CD4-positive, alpha-beta memory T cell (primary cell): Measurements from ENCODE around the gene SETBP1. TPM values are rescaled to one million over a fixed set of nuclear protein-coding genes. Genes with fewer than 3 reads are reported as not detected.

Experiments used
- CTCF ChIA-PET: fragments of 350-600 bp; sonication (Branson Sonifier 250); formaldehyde crosslinking; loops from one replicate; lab custom pipeline; 2021; ENCODE audit warnings: inconsistent platforms; ENCODE audit not compliant: partially characterized antibody; lab: Charles Lee
- POLR2A ChIA-PET: fragments of 350-600 bp; sonication (Branson Sonifier 250); formaldehyde crosslinking; loops from one replicate; lab custom pipeline; 2021; ENCODE audit not compliant: partially characterized antibody; lab: Charles Lee
- DNase-seq, 5 donors: peaks; one replicate each; pipeline versions ENCODE4 v3.0.0 to v3.0.0-alpha.2; 2020 to 2022; ENCODE audit warnings: mixed read lengths in 1 of 5
- H3K27ac ChIP-seq: one replicate; pipeline ENCODE4 v1.7.0; 2013; ENCODE audit warnings: low read depth, low read length
- H3K27me3 ChIP-seq: 2 replicates; pipeline ENCODE4 v1.7.0; 2013; ENCODE audit warnings: mild to moderate bottlenecking, low read length, moderate library complexity; ENCODE audit not compliant: insufficient read depth
- H3K36me3 ChIP-seq: 2 replicates; pipeline ENCODE4 v1.7.0; 2013; ENCODE audit warnings: mild to moderate bottlenecking, low read length, moderate library complexity; ENCODE audit not compliant: insufficient read depth
- H3K4me1 ChIP-seq: 2 replicates; pipeline ENCODE4 v1.7.0; 2013; ENCODE audit warnings: mild to moderate bottlenecking, low read length, moderate library complexity; ENCODE audit not compliant: insufficient read depth
- H3K4me3 ChIP-seq, 2 donors: one replicate each; pipeline ENCODE4 v1.7.0; 2013; ENCODE audit warnings: low read length in 2 of 2, mild to moderate bottlenecking in 1 of 2
- H3K9me3 ChIP-seq, 2 donors: one replicate each; pipeline ENCODE4 v1.7.0; 2013; ENCODE audit warnings: low read length in 2 of 2, control low read depth in 1 of 2; ENCODE audit not compliant: control insufficient read depth in 1 of 2
- H3K27ac Mint-ChIP-seq, 7 donors: one replicate each; pipeline ENCODE4 v1.8.0; 2020 to 2021; ENCODE audit warnings: mixed read lengths in 7 of 7, mild to moderate bottlenecking in 6 of 7, inconsistent platforms in 3 of 7, moderate library complexity in 3 of 7
- H3K27me3 Mint-ChIP-seq, 2 donors: one replicate each; pipeline ENCODE4 v1.8.0; 2020 to 2021; ENCODE audit warnings: mixed read lengths in 2 of 2
- H3K36me3 Mint-ChIP-seq, 2 donors: one replicate each; pipeline ENCODE4 v1.8.0; 2020 to 2021; ENCODE audit warnings: mixed read lengths in 2 of 2, inconsistent platforms in 1 of 2, mild to moderate bottlenecking in 1 of 2
- H3K4me1 Mint-ChIP-seq, 4 donors: one replicate each; pipeline ENCODE4 v1.8.0; 2020 to 2021; ENCODE audit warnings: mixed read lengths in 4 of 4, mild to moderate bottlenecking in 1 of 4
- H3K4me3 Mint-ChIP-seq, 8 donors: one replicate each; pipeline ENCODE4 v1.8.0; 2020 to 2021; ENCODE audit warnings: mixed read lengths in 8 of 8, mild to moderate bottlenecking in 7 of 8, moderate library complexity in 6 of 8, inconsistent platforms in 3 of 8
- H3K9me3 Mint-ChIP-seq, 8 donors: one replicate each; pipeline ENCODE4 v1.8.0; 2020 to 2021; ENCODE audit warnings: mixed read lengths in 8 of 8, mild to moderate bottlenecking in 5 of 8, inconsistent platforms in 3 of 8, moderate library complexity in 1 of 8
- intact Hi-C: fragments of 100-400 bp; cut with micrococcal nuclease; formaldehyde crosslinking; loops from one replicate; pipeline ENCODE4 v1.15.1; 2023
- polyA plus RNA-seq, 2 donors: library from polyadenylated mRNA; unstranded; fragments of 300-500 nt; fragmentation: Illumina TruSeq; gene quantifications; one replicate each; pipeline ENCODE4 v1.2.3, GENCODE V29; 2021
- total RNA-seq, 2 experiments: library from RNA; stranded (reverse); gene quantifications; one replicate each; pipeline ENCODE4 v1.2.3, GENCODE V29; 2021

Gene SETBP1
- total and polyA plus RNA-seq, 4 experiments from 2014 or later = 0.03 to 0.21 (median 0.09) TPM; not detected in 1

DNA sequence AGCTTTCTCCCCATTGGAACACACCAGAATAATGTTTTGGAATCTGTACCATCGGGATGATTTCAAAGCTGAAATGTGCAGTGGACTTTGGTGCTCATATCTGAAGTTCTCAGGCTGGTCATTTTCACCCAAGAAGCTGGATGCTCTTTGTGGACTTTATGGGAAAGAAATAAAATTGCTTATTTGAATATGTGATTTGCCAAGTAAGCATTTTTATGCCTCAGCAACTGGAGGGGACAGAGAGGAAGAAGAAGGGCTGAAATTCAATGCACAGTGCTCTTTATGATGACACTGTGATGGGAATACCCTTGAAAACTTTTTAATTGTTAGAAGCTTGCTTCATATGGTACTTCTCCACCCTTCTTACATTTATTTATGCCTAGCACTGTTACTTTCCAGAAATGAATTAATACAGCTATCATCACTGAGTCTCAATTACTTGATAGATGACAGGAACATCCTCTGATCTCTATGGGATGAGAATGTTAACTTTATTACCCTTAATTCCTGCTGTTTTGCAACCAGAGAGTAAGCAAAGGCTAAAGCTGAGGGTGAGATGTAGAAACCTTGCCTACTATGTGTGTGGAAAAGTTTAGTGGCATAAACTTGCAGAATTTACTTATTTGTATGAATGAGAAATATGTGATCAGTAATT is 23.6 kb downstream of the SETBP1 start:
- POLR2A ChIA-PET = no interaction called here
- H3K27ac ChIP-seq = no peak overlapping the region
- intact Hi-C loops = no loop called here
- H3K9me3 Mint-ChIP-seq = no peaks in the 10 kb centered on the region
- no peaks in the 10 kb centered on the region for H3K9me3 ChIP-seq
- no peak for DNase-seq
- H3K27me3 ChIP-seq = no peaks in the 10 kb centered on the region
- no peaks in the 10 kb centered on the region for H3K36me3 ChIP-seq
- H3K4me3 Mint-ChIP-seq = no peak overlapping the region
- no peaks in the 10 kb centered on the region for H3K4me1 ChIP-seq
- H3K4me1 Mint-ChIP-seq = no peaks in the 10 kb centered on the region
- H3K27me3 Mint-ChIP-seq = peaks cover 3% of the 10 kb centered on the region in 2 donors
- no peak overlapping the region for H3K27ac Mint-ChIP-seq
- H3K4me3 ChIP-seq = no peak overlapping the region
- CTCF ChIA-PET = interaction anchor here (0.6 to 1.0 kb wide), 2 partner anchors 20 to 58 kb away, joined by 3 read pairs; no protein-coding TSS in a partner anchor
- H3K36me3 Mint-ChIP-seq = no peaks in the 10 kb centered on the region

DNA sequence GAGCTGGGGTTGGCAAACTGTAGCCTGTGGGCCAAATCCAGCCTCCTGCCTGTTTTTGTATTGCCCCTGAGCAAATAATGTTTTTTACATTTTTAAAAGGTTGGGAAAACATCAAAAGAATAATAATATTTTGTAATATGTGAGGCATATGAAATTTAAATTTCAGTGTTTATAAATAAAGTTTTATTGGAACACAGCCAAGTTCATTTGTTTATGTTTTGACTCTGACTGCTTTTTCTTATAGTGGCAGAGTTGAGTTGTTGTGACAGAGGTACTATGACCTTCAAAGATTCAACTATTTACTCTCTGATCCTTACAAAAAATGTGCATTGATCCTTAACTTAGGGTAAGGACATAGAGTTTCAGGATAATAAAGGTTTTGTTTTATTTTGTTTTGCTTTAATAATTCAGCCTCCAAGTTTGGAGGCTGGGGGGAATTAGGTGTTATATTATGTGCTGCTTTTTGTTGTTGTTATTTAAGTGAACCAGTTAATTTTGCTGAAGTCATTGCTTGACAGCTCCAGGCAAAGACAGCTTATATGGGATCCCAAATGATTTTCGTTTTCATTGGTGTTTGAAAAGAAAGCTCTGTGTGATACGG is 24.5 kb downstream of the SETBP1 start:
- no peak overlapping the region for H3K4me3 Mint-ChIP-seq
- no peaks in the 10 kb centered on the region for H3K36me3 Mint-ChIP-seq

DNA sequence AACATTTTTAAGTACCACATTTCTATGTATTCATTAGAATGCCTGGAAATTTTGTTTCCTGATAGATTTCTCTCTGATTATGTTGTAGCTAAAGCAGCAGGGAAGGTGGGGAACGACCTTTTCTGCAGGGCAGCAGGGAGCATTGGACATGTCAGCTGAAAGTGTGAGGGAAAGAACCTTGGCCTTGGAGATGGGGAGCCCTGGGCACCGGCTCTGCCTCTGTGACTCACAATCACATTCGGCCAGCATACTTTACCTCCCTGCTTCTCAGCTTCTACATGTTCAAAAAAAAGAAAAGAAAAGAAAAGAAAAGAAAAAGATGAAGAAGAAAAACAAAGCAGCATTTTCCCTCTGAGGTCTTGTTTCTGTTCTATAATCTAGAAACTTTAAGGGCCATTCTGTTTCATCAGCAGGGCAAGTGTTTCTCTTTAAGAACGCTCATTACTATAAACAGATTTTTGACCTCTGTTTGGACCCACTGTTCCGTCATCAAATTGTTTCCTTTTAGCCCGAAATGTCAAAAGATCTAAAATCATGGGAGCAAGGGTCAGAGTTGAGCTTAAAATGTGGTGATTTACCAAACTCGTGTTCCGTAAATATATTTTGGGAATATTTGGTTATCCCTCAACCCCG is 27.9 kb downstream of the SETBP1 start:
- Mint-ChIP-seq H3K9me3 (no peaks in the 10 kb centered on the region), H3K4me3 (no peak overlapping the region), H3K27ac (no peak overlapping the region), H3K36me3 (no peaks in the 10 kb centered on the region), H3K4me1 (peaks cover 0 to 6% (median 4%) of the 10 kb centered on the region in 4 donors), H3K27me3 (peaks cover 4 to 5% of the 10 kb centered on the region in 2 donors)
- H3K36me3 ChIP-seq = no peaks in the 10 kb centered on the region
- CTCF ChIA-PET = no interaction called here
- H3K27me3 ChIP-seq = no peaks in the 10 kb centered on the region
- POLR2A ChIA-PET = no interaction called here
- no peak overlapping the region for H3K4me3 ChIP-seq
- intact Hi-C loops = no loop called here
- no peak for DNase-seq
- no peaks in the 10 kb centered on the region for H3K9me3 ChIP-seq
- H3K4me1 ChIP-seq = no peaks in the 10 kb centered on the region
- no peak overlapping the region for H3K27ac ChIP-seq

More for the DNA sequence above, 24.5 kb downstream of the SETBP1 start:
- Mint-ChIP-seq H3K9me3 (no peaks in the 10 kb centered on the region), H3K27me3 (peaks cover 3 to 4% of the 10 kb centered on the region in 2 donors), H3K4me1 (peaks cover 0 to 3% (median under 1%) of the 10 kb centered on the region in 4 donors), H3K27ac (no peak overlapping the region)
- Histone ChIP-seq H3K36me3 (no peaks in the 10 kb centered on the region), H3K27me3 (no peaks in the 10 kb centered on the region), H3K27ac (no peak overlapping the region), H3K4me3 (no peak overlapping the region), H3K9me3 (no peaks in the 10 kb centered on the region), H3K4me1 (no peaks in the 10 kb centered on the region)
- POLR2A ChIA-PET = no interaction called here
- DNase-seq = no peak
- CTCF ChIA-PET = interaction anchor here (1.0 kb wide), 1 partner anchor 19 kb away, joined by 3 read pairs; no protein-coding TSS in a partner anchor
- intact Hi-C loops = no loop called here

DNA sequence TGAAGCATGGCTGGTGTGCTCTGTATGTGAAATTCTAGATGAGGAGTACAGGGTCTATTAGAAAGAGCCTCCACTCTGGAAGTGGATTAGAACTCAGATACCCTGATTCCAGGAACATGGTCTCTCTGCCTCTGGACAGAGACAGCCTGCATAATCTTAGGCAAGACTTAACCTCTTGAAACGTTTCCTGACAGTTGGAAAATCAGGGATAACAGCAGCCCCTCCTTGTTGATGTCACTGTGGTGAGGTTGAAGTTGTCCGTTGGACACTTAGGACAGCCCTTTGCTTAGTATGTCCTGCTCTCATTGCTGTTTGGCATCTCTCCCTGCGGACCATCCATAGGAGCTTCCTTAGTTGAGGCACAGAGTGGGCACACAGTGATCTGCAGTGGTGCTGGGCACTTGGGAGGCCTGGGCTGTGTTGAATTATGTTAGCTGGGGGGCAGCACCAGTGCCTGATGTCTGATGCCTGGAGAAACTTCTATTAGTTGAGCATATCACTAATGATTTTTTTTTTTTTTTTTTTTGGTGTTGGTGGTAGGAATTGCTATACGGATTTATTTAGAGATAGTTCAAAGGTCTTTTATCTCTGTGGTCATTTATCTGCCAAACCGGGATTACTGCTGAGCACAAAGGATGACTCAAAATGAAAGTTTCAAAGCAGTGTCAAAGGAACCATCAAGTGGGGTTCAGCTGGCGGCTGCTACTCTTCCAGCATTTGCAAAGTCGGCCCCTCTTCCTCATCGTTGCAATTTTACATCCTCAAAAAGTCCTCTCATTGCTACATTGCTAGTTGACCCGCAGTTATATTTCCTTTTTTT is 28.8 kb downstream of the SETBP1 start:
- H3K4me1 Mint-ChIP-seq = peaks cover 0 to 6% (median 4%) of the 10 kb centered on the region in 4 donors
- Histone ChIP-seq H3K4me3 (no peak overlapping the region), H3K36me3 (no peaks in the 10 kb centered on the region), H3K4me1 (no peaks in the 10 kb centered on the region), H3K27me3 (no peaks in the 10 kb centered on the region), H3K9me3 (no peaks in the 10 kb centered on the region), H3K27ac (no peak overlapping the region)
- POLR2A ChIA-PET = no interaction called here
- no peaks in the 10 kb centered on the region for H3K36me3 Mint-ChIP-seq
- H3K4me3 Mint-ChIP-seq = no peak overlapping the region
- CTCF ChIA-PET = no interaction called here
- no peak overlapping the region for H3K27ac Mint-ChIP-seq
- DNase-seq = no peak
- H3K9me3 Mint-ChIP-seq = no peaks in the 10 kb centered on the region
- intact Hi-C loops = no loop called here
- peaks cover 4 to 7% of the 10 kb centered on the region in 2 donors for H3K27me3 Mint-ChIP-seq

DNA sequence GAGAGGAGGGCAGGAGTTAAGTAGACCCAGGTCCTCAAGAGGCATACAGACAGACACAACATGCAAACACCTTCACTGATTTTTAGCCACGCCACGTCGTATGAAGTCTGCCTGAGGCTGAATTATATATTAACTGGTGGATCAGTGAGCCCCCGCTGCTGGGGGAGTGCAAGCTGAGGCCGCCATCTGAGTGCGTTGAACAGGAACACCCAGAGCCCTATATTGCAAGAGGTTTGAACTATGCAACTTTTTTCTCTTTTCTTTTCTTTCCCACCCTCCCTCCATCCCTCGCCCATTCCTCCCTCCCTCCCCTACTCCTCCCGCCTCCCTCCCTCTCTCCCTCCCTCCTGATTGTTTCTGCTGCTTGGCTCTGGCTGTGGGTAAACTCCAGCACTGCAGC is 30.2 kb downstream of the SETBP1 start:
- no peak overlapping the region for H3K4me3 ChIP-seq
- intact Hi-C loops = no loop called here
- H3K9me3 ChIP-seq = no peaks in the 10 kb centered on the region
- no peak overlapping the region for H3K4me3 Mint-ChIP-seq
- H3K36me3 ChIP-seq = no peaks in the 10 kb centered on the region
- POLR2A ChIA-PET = no interaction called here
- DNase-seq = no peak
- H3K27ac Mint-ChIP-seq = no peak overlapping the region
- no peak overlapping the region for H3K27ac ChIP-seq
- H3K27me3 Mint-ChIP-seq = peaks cover 4 to 7% of the 10 kb centered on the region in 2 donors
- peaks cover 0 to 6% (median 4%) of the 10 kb centered on the region in 4 donors for H3K4me1 Mint-ChIP-seq
- H3K36me3 Mint-ChIP-seq = no peaks in the 10 kb centered on the region
- CTCF ChIA-PET = interaction anchor here (0.6 kb wide), 1 partner anchor 13 kb away, joined by 3 read pairs; no protein-coding TSS in a partner anchor
- H3K9me3 Mint-ChIP-seq = no peaks in the 10 kb centered on the region
- no peaks in the 10 kb centered on the region for H3K27me3 ChIP-seq
- H3K4me1 ChIP-seq = no peaks in the 10 kb centered on the region

DNA sequence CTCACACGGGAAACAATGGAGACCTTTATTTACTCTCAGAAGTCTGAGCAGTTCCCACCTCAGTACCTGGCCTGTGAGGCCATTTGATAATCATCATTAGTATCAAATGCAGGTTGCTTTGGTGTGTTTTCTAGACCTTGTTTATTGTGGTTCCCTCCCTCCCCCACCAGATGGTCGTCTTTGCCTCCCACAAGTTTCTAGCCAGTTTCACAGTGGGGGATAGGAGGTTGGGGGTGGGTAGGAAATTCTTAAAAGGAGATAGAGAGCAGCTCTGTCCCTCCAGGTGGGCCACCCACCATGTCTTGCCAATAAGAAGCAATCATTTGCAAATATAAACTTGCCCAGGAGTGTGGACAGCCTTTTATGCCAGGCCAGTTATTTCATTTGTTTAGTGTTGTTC is 31.3 kb downstream of the SETBP1 start:
- intact Hi-C loops = no loop called here
- Mint-ChIP-seq H3K27ac (no peak overlapping the region), H3K36me3 (no peaks in the 10 kb centered on the region), H3K4me3 (no peak overlapping the region), H3K27me3 (peaks cover 5 to 7% of the 10 kb centered on the region in 2 donors), H3K9me3 (no peaks in the 10 kb centered on the region), H3K4me1 (peaks cover 4 to 11% (median 8%) of the 10 kb centered on the region in 4 donors)
- ChIA-PET POLR2A (no interaction called here), CTCF (no interaction called here)
- Histone ChIP-seq H3K4me3 (no peak overlapping the region), H3K9me3 (no peaks in the 10 kb centered on the region), H3K27ac (no peak overlapping the region), H3K36me3 (no peaks in the 10 kb centered on the region), H3K4me1 (peaks cover 3% of the 10 kb centered on the region), H3K27me3 (no peaks in the 10 kb centered on the region)
- no peak for DNase-seq

DNA sequence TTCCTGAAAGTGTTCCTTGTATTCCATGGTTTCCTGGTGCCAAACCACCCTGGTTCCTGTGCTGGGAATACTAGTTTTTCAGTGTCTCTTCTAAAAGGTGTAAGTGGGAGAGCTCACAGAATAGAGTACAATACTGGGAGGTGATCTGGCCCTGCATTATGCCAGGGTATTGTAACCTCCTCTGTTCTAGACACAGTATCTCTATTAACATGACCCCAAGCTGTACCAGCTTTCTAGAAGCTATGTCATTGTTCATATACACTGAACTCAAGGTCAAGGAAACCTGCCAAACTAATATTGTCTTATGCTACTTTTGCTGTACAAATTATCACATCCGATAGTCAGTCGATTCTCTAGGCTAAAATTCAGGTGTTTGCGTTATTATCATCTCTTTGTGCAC is 32.7 kb downstream of the SETBP1 start:
- no peak overlapping the region for H3K4me3 Mint-ChIP-seq
- ChIA-PET CTCF (no interaction called here), POLR2A (no interaction called here)
- Histone ChIP-seq H3K4me3 (no peak overlapping the region), H3K36me3 (no peaks in the 10 kb centered on the region), H3K27ac (no peak overlapping the region), H3K27me3 (no peaks in the 10 kb centered on the region), H3K9me3 (no peaks in the 10 kb centered on the region), H3K4me1 (peaks cover 4% of the 10 kb centered on the region)
- H3K27ac Mint-ChIP-seq = no peak overlapping the region
- H3K4me1 Mint-ChIP-seq = peaks cover 4 to 16% (median 12%) of the 10 kb centered on the region in 4 donors
- H3K27me3 Mint-ChIP-seq = peaks cover 4% of the 10 kb centered on the region in 2 donors
- no peaks in the 10 kb centered on the region for H3K9me3 Mint-ChIP-seq
- H3K36me3 Mint-ChIP-seq = no peaks in the 10 kb centered on the region
- DNase-seq = no peak
- intact Hi-C loops = no loop called here
